B cell (primary cell): ENCODE measurements around the gene INSRR. TPM values are rescaled to one million over a fixed set of nuclear protein-coding genes. Genes with fewer than 3 reads are reported as not detected.

ENCODE experiments used
- ATAC-seq: fragments of 200-7000 bp; cut with Tn5 transposase; one replicate; pipeline ENCODE4 v1.10.0; 2021; ENCODE audit warnings: low read depth, mild to moderate bottlenecking, moderate number of reproducible peaks, moderate library complexity
- CTCF ChIA-PET: fragments of 350-600 bp; sonication (Branson Sonifier 250); formaldehyde crosslinking; loops from one replicate; lab custom pipeline; 2021; ENCODE audit warnings: antibody characterized with exemption, inconsistent platforms; lab: Charles Lee
- POLR2A ChIA-PET: fragments of 350-600 bp; sonication (Branson Sonifier 250); formaldehyde crosslinking; loops from one replicate; lab custom pipeline; 2021; ENCODE audit warnings: antibody characterized with exemption; lab: Charles Lee
- DNase-seq: peaks from one replicate; pipeline ENCODE4 v3.0.0; 2013
- H2AFZ ChIP-seq: 2 replicates; pipeline ENCODE4 v1.6.1; 2012; ENCODE audit warnings: mild to moderate bottlenecking, low read depth, low read length; ENCODE audit not compliant: insufficient read depth, poor library complexity, severe bottlenecking
- H3K27ac ChIP-seq, 2 donors: 1 replicate in 1 of 2; 2 replicates in 1 of 2; pipeline ENCODE4 v1.5.1; 2012 to 2013; ENCODE audit warnings: low read length in 2 of 2, mild to moderate bottlenecking in 2 of 2, moderate library complexity in 1 of 2
- H3K27me3 ChIP-seq, 4 experiments: fragments of 200-600 bp in 1 of 4; sonication (generic) in 1 of 4; replicated peaks in 1 of 4; 1 replicate in 2 of 4; 2 replicates in 2 of 4; pipeline versions ENCODE4 v1.6.1 to v1.7.0; 2013 to 2016; ENCODE audit warnings: low read length in 3 of 4, mild to moderate bottlenecking in 2 of 4, mixed read lengths in 1 of 4, moderate library complexity in 1 of 4; ENCODE audit not compliant: insufficient read depth in 4 of 4, control insufficient read depth in 3 of 4; ENCODE audit errors: control extremely low read depth in 1 of 4
- H3K36me3 ChIP-seq, 2 experiments: replicated peaks in 1 of 2; 1 replicate in 1 of 2; 2 replicates in 1 of 2; pipeline versions ENCODE4 v1.6.1 to v1.7.1; 2013; ENCODE audit warnings: low read length in 1 of 2; ENCODE audit not compliant: insufficient read depth in 2 of 2, control insufficient read depth in 1 of 2; ENCODE audit errors: control extremely low read depth in 1 of 2, extremely low read depth in 1 of 2
- H3K4me1 ChIP-seq, 2 donors: fragments of 200-600 bp in 1 of 2; sonication (generic) in 1 of 2; 1 replicate in 1 of 2; 2 replicates in 1 of 2; pipeline versions ENCODE4 v1.5.1 to v1.6.1; 2013 to 2017; ENCODE audit warnings: low read length in 2 of 2; ENCODE audit not compliant: control insufficient read depth in 2 of 2, insufficient read depth in 2 of 2
- H3K4me2 ChIP-seq: replicated peaks from 2 replicates; pipeline ENCODE3; 2012; ENCODE audit warnings: mild to moderate bottlenecking, low read depth, low read length; ENCODE audit not compliant: poor library complexity, severe bottlenecking
- H3K4me3 ChIP-seq, 5 experiments: fragments of 200-600 bp in 1 of 5; sonication (generic) in 1 of 5; 1 replicate in 3 of 5; 2 replicates in 2 of 5; pipeline versions ENCODE4 v1.5.1 to v1.7.0; 2011 to 2016; ENCODE audit warnings: low read length in 4 of 5, mild to moderate bottlenecking in 4 of 5, low read depth in 2 of 5, control low read depth in 1 of 5, moderate library complexity in 1 of 5; ENCODE audit not compliant: insufficient read depth in 1 of 5; ENCODE audit errors: control extremely low read depth in 1 of 5, extremely low read depth in 1 of 5
- H3K79me2 ChIP-seq: fragments of 200-600 bp; sonication (generic); one replicate; pipeline ENCODE4 v1.6.0; 2016; ENCODE audit warnings: low read length; ENCODE audit not compliant: control insufficient read depth, insufficient read depth
- H3K9ac ChIP-seq: fragments of 200-600 bp; sonication (generic); 2 replicates; pipeline ENCODE4 v1.6.1; 2017; ENCODE audit warnings: mild to moderate bottlenecking, low read length, moderate library complexity
- H3K9me3 ChIP-seq, 3 donors: one replicate each; pipeline versions ENCODE4 v1.6.1 to v1.7.1; 2013; ENCODE audit warnings: low read length in 2 of 3; ENCODE audit not compliant: control insufficient read depth in 2 of 3, insufficient read depth in 1 of 3; ENCODE audit errors: control extremely low read depth in 1 of 3
- H4K20me1 ChIP-seq: 2 replicates; pipeline ENCODE4 v1.6.0; 2012; ENCODE audit warnings: mild to moderate bottlenecking, low read length; ENCODE audit not compliant: insufficient read depth, control insufficient read depth, poor library complexity, severe bottlenecking
- H3K27ac Mint-ChIP-seq: one replicate; pipeline ENCODE4 v1.8.0; 2021; ENCODE audit warnings: mixed read lengths
- H3K27me3 Mint-ChIP-seq: one replicate; pipeline ENCODE4 v1.8.0; 2021; ENCODE audit warnings: mixed read lengths
- H3K4me1 Mint-ChIP-seq: one replicate; pipeline ENCODE4 v1.8.0; 2021; ENCODE audit warnings: mixed read lengths
- H3K4me3 Mint-ChIP-seq: one replicate; pipeline ENCODE4 v1.8.0; 2021; ENCODE audit warnings: mixed read lengths
- H3K9me3 Mint-ChIP-seq: one replicate; pipeline ENCODE4 v1.8.0; 2022; ENCODE audit warnings: mixed read lengths; ENCODE audit not compliant: insufficient read depth
- EZH2 ChIP-seq: IDR thresholded peaks from 2 replicates; pipeline ENCODE4 v1.6.1; 2012; ENCODE audit warnings: borderline replicate concordance, low read depth, mild to moderate bottlenecking, moderate library complexity, low read length; ENCODE audit not compliant: insufficient read depth, poor library complexity, severe bottlenecking
- WGBS: methylation state at CpG from one replicate; pipeline ENCODE4 v1.1.5; 2013; ENCODE audit warnings: missing lambda C conversion rate; ENCODE audit not compliant: insufficient coverage; 5-methylcytosine and 5-hydroxymethylcytosine counted together
- intact Hi-C: fragments of 100-400 bp; cut with micrococcal nuclease; formaldehyde crosslinking; loops from one replicate; pipeline ENCODE4 v1.10.0; 2022
- polyA plus RNA-seq: library from polyadenylated mRNA; depleted of rRNA; stranded (reverse); fragments of >200 nt; gene quantifications from 2 replicates; pipeline ENCODE4 v1.2.3, GENCODE V29; 2012
- total RNA-seq, 2 donors: library from RNA; stranded (reverse); fragments of 120-200 nt in 1 of 2; gene quantifications; 1 replicate in 1 of 2; 2 replicates in 1 of 2; pipeline versions ENCODE4 v1.2.3 to v1.2.4, GENCODE V29; 2013 to 2022
- TF ChIP-seq, protein P1 (sequence below): fragments of 200-600 bp; IDR thresholded peaks from one replicate; pipeline ENCODE4 v1.8.0; 2022; ENCODE audit warnings: antibody characterized with exemption, mild to moderate bottlenecking

The INSRR gene
- total and polyA plus RNA-seq, 2 donors (not counting 1 experiment from before 2014, with no cell fraction given) = not detected

DNA sequence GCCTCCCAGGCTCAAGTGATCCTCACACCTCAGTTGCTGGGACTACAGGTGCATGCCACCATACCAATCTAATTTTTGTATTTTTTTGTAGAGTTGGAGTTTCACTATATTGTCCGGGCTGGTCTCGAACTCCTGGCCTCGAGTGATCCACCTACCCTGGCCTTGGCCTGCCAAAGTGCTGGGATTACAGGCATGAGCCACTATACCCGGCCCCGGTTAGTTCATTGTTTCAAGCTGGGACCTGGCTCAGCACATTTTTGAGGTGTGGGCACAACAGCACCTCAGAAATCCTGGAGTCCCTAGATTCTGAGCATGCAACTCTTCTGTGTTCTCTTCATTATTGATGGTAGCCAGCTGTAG is 63.6 kb downstream of the INSRR start:
- POLR2A ChIA-PET = interaction anchor here (0.6 kb wide), 1 partner anchor 11 kb away, joined by 4 read pairs; no protein-coding TSS in a partner anchor
- Histone ChIP-seq H4K20me1 (peaks cover 24% of the 10 kb centered on the region), H3K79me2 (peaks cover 3% of the 10 kb centered on the region), H3K27ac (no peak overlapping the region), H3K4me2 (no peak overlapping the region), H3K4me3 (no peak overlapping the region), H3K4me1 (no peaks in the 10 kb centered on the region), H3K9me3 (no peaks in the 10 kb centered on the region), H3K36me3 (peaks cover 11 to 89% of the 10 kb centered on the region in 2 experiments), H2AFZ (no peak overlapping the region), H3K9ac (no peak overlapping the region), H3K27me3 (no peaks in the 10 kb centered on the region)
- 95% methylated on average over 4 of the region's 5 CpGs for WGBS
- ATAC-seq = no peak
- TF ChIP-seq, protein P1, sequence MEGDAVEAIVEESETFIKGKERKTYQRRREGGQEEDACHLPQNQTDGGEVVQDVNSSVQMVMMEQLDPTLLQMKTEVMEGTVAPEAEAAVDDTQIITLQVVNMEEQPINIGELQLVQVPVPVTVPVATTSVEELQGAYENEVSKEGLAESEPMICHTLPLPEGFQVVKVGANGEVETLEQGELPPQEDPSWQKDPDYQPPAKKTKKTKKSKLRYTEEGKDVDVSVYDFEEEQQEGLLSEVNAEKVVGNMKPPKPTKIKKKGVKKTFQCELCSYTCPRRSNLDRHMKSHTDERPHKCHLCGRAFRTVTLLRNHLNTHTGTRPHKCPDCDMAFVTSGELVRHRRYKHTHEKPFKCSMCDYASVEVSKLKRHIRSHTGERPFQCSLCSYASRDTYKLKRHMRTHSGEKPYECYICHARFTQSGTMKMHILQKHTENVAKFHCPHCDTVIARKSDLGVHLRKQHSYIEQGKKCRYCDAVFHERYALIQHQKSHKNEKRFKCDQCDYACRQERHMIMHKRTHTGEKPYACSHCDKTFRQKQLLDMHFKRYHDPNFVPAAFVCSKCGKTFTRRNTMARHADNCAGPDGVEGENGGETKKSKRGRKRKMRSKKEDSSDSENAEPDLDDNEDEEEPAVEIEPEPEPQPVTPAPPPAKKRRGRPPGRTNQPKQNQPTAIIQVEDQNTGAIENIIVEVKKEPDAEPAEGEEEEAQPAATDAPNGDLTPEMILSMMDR = no peak
- no peak for TF ChIP-seq EZH2
- CTCF ChIA-PET = interaction anchor here (0.9 to 5.9 kb wide), 7 partner anchors 10 to 95 kb away, joined by 3 to 45 read pairs (median 5); partner anchors contain the start of gene NTRK1
- Mint-ChIP-seq H3K27me3 (no peaks in the 10 kb centered on the region), H3K4me1 (peaks cover 5% of the 10 kb centered on the region), H3K27ac (no peak overlapping the region), H3K4me3 (no peak overlapping the region), H3K9me3 (no peaks in the 10 kb centered on the region)
- intact Hi-C loops = no loop called here
- DNase-seq = no peak

DNA sequence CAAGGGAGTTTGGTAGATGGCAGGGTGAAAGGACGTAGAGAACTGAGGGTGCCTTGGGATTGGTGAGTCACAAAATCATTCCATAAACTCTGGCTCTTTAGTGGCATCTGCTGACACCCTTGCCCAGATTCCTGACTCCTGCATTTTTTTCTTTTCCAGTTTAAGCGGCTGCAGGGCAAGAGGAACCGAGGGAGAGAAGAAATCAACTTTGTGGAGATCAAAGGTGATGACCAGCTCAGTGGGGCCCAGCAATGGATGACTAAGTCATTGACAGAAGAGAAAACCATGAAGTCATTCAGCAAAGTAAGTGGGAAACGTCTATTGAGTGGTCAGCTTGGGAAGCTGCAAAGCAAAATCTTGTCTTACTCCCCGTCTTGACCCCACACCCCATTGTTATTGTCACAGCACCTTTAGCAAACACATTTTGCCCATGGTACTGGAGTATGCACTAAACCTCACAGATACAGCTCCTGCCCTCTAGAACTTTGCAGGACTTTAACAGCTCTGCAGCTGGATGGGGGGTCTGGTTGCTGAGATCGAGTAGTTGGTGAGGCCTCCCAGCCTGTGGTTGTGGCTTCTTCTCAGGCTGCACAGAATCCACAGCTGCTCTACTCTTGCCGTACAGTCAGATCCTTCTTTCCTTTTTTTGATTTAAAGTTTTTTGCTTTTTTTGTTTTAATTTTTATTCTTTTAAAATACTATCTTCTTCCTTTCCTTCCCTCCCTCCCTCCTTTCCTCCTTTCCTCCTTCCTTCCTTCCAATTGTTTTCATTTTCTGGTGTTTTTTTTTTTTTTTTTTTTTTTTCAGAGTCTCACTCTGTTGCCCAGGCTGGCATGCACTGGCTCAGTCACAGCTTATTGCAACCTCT is 64.2 kb downstream of the INSRR start:
- CTCF ChIA-PET = interaction anchor here (0.7 to 5.9 kb wide), 7 partner anchors 10 to 1334 kb away, joined by 3 to 45 read pairs (median 5); partner anchors contain the start of gene NTRK1
- H3K27me3 Mint-ChIP-seq = no peaks in the 10 kb centered on the region
- Histone ChIP-seq H3K9ac (no peak overlapping the region), H3K36me3 (peaks cover 11 to 82% of the 10 kb centered on the region in 2 experiments), H3K27me3 (no peaks in the 10 kb centered on the region), H2AFZ (no peak overlapping the region), H3K9me3 (no peaks in the 10 kb centered on the region), H4K20me1 (peaks cover 24% of the 10 kb centered on the region), H3K4me3 (no peak overlapping the region), H3K4me1 (no peaks in the 10 kb centered on the region), H3K27ac (no peak overlapping the region), H3K79me2 (peaks cover 3% of the 10 kb centered on the region), H3K4me2 (no peak overlapping the region)
- TF ChIP-seq, protein P1 = no peak
- no peak for TF ChIP-seq EZH2
- POLR2A ChIA-PET = interaction anchor here (0.6 kb wide), 2 partner anchors 11 to 1487 kb away, joined by 4 to 5 read pairs; no protein-coding TSS in a partner anchor
- H3K4me1 Mint-ChIP-seq = peaks cover 5% of the 10 kb centered on the region
- intact Hi-C loops = no loop called here
- no peaks in the 10 kb centered on the region for H3K9me3 Mint-ChIP-seq
- 81% methylated on average over 3 of the region's 7 CpGs for WGBS
- DNase-seq (no peak), ATAC-seq (no peak)
- no peak overlapping the region for H3K4me3 Mint-ChIP-seq
- H3K27ac Mint-ChIP-seq = no peak overlapping the region
